GDM1 (cell line): Measurements from ENCODE around the gene ARHGDIA.
A peak's percentile ranks its signal among the peaks of the same experiment; 100 is the strongest.

Experiments used
- DNase-seq: peaks from one replicate; lab custom pipeline; 2025; lab: John Stamatoyannopoulos, UW

ARHGDIA gene

DNA sequence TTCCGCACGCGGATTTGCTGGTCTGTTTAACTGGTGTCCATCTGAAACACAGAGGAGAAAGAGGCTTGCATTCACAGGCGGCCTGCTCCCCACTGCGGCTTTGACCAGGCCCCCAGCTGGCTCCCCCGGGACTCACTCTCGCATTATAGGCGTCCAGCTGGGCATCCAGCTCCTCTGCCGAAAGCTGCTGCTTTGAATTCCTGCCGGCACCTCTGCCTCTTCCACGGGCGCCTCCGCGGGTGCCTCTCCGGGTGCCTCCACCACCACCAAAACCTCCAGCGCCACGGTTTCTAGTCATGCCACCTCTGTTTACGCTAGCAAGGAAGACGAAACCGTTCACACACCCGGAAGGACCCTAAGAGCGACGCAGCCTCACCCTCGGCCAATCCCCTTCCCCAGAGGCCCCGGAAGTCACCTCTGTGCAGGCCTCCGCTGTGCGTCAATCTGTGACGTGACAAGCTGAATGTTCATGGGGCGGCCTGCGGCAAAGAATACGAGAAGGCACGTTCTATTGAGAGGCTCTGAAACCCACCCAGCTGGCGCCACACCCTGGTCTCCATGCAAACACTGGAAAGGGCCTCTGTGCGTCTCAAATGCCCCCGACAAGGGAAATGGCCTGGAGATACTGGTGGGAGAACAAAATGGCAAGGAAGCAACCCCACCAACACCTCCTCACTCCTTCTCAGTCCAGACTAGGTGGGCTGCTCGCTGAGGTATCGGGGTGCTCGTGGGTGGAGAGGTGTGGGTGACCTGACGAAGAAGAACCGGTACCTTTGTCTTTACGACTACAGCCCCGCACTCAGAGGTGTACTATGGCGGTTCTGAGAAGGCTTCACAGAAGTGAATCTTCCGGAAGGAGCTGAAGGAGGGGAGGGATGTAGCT, 17.2 kb upstream of the ARHGDIA start:
- no peak for DNase-seq

DNA sequence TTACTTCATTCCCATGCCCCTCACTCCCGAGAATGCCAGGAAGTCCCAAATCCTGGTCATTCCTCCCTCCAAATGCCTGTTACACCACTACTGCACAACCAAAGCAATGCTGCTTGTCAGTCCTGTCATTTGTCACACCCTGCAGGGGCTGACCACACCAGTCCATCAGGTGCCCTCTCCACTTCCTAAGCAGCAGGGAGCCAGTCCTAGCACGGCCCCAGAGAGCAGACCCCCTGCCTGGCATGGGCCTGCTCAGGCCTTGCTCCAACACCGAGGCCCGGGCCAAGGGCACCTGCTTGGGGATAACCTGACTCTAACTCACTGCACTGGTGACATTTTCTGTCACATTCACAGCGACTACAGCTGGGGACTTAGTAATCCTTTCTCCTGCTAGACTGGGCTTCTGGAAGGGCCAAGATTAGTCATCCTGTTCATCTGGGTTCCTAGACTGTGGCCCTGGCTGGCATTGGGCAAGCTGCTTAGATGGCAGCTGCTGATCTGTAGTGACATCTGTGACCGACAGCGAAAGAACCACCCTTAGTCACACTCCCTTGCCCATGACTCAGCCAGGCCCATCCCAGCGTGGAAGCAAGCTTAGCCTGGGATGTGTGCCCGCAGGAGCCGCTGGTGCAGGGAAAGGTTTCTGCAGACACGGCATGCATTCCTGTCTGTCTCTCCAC, 14.9 kb upstream of the ARHGDIA start:
- no peak for DNase-seq

GRCh38 chr17:81885454-81885853, 14.3 kb upstream of the ARHGDIA start:
- DNase-seq, result no peak

GRCh38 chr17:81884968-81885367, 13.8 kb upstream of the ARHGDIA start:
- DNase-seq, result no peak

DNA sequence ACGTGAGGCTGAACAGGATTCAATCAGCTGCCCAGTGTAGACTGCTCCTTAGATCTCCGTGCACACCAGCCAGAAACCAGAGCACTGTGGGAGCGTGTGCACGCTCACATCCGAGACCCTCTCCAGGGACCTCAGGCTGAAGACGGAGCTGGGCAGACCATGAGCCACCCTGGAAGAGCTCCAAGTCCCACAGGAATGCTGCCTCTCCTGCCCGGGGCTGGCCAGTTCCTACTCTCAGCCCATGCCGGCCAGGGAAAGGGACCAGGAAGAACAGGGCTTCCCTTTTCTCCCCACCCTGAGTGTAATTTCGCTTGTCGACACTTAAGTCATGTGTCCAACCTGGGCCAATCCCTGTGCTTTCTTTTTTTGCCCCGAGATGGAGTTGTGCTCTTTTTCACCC, 13.4 kb upstream of the ARHGDIA start:
- no peak for DNase-seq

GRCh38 chr17:81879121-81879520, 8.0 kb upstream of the ARHGDIA start:
- no peak for DNase-seq

GRCh38 chr17:81878294-81878693, 7.2 kb upstream of the ARHGDIA start:
- DNase-seq, result no peak

- DNase-seq, result no peak
These were observed 6.4 kb upstream of the ARHGDIA start for GRCh38 chr17:81877569-81877968.

GRCh38 chr17:81871387-81872230, 472 bp upstream of the ARHGDIA start:
- peak; percentile 88 for DNase-seq

DNA sequence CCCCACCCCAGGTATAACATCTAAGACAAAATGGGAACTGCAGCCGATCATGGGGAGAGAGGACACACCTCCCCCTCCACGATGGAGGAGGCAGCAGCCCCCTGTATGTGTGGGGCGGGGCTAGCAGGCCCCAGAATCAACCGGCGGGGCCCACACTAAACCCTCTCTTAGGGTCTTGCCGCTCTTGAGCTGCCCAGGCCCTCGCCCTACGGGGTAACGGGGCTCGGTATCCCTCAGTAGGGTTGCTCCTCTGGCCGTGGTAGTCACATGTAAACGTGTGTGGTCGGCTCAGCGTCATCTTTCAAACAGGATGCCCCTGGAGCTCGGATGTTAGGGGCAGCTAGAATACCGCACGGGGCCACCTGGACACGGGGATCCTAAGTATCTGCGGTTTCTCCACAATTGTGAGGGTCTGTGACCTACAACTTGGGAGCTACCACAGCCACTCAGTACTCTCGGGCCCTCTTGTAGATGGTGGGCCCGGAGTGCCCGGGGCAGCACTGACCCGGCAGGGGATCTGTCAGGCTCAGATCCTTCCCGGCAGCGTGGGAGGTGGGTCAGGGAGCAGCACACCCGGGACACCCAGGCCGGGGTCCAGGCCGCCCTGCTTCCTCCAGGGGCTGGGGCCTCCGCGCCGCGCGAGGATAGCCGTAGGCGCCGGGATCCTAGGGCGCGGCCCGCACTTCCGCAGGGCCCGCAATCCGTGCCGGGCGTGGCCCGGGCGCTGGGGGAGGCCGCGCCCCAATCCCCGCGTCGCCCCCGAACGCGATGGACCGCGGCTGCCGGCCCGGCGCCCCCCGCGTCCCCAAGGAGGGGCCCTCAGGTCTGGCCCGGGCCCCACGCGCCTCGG, 781 bp downstream of the ARHGDIA start:
- no peak for DNase-seq

DNA sequence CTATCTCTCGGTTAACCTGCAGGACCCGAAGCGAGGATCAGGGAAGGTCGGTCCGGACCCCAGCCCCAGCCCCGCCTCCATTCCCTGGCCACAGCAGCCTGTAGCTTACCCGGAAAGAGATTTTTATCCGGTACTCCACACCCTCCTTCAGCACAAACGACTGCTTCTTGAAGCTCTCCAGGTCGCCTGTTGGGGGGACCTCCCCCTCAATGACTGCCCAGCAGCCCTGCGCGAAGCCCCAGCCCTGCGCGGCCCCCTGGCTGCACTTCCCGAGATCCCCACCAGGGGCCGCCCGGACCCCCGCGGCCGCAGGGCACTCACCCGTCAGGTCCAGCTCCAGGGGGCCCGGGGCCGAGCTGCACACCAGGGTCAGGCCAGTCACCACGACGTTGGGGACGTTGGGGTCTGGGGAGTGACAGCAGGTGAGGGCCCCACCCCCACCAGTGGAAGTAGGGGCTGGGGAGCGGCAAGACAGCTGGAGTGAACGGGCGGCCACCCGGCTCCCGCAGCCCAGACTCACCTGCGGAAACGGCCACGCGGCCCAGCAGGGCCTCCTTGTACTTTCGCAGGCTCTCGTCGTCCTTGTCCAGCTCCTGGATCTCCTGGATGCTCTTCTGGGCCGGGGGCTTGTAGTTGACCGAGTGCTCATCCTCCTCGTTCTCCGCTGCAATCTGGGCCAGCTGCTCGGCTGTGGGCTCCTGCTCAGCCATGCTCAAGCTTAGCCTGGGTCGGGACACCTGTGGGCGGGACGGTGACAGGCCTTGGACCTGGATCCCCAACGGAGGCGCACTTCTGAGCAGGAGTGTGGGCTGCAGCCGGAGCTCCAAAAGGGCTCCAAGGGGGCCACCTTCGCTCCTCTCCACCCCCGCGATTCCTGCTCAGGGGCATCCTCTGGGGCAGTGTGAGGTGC, 1.7 kb downstream of the ARHGDIA start:
- no peak for DNase-seq

DNA sequence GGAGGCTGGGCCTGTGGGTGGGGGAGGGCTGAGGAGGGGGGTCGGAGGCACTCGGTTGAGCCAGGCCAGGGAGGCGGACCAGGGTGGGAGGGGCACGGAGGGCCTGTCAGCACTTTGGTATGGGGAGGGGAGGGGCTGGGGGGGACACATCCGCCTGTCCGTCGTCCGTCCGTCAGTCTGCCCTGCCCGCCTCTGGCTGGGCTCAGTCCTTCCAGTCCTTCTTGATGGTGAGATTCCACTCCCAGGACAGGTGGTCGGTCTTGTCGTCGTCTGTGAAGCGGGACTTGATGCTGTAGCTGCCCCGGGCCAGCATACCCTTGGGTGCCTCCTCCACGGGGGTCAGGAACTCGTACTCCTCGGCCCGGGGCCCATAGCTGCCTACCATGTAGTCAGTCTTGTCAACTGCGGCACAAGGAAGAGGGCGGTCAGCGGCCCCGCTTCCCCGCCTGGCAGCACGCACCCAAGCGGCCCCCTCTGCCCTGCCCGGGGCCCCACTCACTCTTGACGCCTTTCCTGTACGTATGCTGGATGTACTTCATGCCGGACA, 2.4 kb downstream of the ARHGDIA start:
- no peak for DNase-seq

- DNase-seq, result no peak
These were observed 3.0 kb downstream of the ARHGDIA start for GRCh38 chr17:81867991-81868673.

- no peak for DNase-seq
These were observed 3.8 kb downstream of the ARHGDIA start for GRCh38 chr17:81867170-81867990.

DNA sequence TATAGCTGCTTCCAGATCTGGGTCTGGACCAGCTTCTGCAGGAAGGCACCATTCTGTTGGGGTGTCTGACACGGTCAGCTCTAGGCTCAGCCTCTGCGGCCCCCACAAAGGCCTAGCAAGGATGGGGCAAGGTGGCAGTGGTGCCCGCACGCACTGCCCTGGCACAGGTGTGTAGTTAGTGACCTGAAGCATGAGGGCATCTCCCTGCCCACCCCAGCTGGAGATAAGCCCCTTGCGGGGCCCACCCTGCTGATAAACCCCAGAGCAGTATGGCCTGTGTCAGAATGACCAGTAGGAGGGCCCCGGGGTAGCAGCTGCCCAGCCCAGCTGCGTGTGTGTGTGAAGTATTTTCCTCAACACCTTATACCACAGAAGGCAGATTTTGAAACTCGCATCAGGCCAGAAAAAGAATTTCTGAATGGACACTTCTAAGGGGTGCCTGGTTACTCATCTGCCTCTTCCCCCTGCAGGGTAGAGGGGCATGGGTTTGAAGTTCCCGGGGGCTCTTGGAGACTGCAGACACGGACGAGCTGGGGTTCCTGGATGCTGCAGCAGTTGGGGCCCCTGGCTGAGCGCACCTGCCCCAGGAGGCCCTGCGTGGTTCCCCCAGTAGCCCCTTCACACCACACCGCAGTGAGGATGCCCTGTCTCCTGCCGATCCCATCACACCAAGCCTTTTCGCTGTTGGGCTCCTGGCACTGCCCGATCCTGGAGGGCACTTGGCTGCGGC, 4.5 kb downstream of the ARHGDIA start:
- no peak for DNase-seq

DNA sequence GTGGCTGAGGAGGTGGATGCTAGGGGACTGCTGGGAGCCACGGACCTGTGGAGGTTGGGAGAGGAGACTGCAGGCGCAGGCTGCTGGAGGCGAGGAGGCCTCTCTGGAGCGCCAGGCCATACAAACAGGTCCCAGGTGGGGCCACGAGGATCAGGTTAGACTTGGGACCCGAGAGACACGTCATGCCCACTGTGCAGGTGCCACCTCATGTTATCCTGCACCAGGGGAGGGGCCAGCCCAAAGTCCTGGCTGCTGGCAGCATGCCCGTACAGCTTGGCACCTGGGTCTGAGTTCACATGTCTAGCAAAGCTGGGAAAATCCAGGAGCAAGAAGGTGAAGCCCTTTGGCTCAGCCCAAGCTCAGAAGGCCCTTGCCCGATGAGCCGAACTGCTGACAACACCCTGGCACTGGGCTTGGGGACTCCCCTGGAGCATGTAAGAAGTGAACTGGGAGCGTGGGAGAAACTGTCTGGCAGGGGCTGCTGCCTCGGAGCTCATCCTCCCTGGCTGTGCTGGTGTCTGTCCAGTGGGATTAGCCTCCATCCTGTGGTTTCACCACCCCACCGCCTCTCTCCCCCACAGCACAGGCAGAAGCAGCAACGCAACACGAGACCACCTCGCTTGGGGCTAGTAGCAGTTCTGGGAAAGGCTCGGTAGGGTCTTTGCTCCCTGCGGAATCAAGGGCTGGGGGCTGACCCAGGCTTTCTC, 5.3 kb downstream of the ARHGDIA start:
- no peak for DNase-seq

DNA sequence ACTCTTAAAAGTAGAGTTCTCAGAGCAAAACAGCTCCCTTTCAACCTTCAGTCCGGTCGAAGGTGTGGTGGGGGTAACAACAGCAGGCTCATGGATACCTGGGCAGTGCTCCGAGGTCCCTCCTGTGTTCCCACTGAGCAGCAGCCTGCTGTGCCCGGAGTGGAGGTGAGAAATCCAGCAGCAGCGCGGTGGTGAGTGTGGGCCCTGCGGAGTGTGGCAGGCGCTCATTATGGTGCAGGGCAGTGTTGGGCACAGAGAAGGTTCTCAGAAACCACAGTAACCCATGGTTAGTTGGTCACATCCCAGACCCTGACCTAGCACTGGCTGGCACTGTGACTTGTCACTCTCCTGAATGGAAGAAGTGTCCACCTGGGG, 5.8 kb downstream of the ARHGDIA start:
- DNase-seq, result no peak
